ENCODE data around the gene TRMT1. TPM values are rescaled to one million over a fixed set of nuclear protein-coding genes. Genes with fewer than 3 reads are reported as not detected.

TRMT1 gene
- polyA plus RNA-seq, 1 experiment, result 30.8 TPM

GRCh38 chr19:13138916-13139198 is 22.3 kb upstream of the TRMT1 start:
- no peak for DNase-seq (ENCODE audit: low read depth)
- CTCF ChIA-PET, result interaction anchor here (1.4 kb wide), 1 partner anchor 45 kb away, joined by 3 read pairs; no protein-coding TSS in a partner anchor
- H3K36me3 ChIP-seq (ENCODE audit: control insufficient read depth, insufficient read depth, low read length), result peaks cover 38% of the 10 kb centered on the region
- no peaks in the 10 kb centered on the region for H3K27me3 ChIP-seq (ENCODE audit: control insufficient read depth, insufficient read depth, low read length)
- POLR2A ChIA-PET, result no interaction called here
- H3K4me3 ChIP-seq (ENCODE audit: low read depth, low read length), result no peak overlapping the region
- no peak for TF ChIP-seq CTCF (IDR thresholded peaks at IDR 0.05; ENCODE audit: insufficient read depth, low read depth, low read length)

GRCh38 chr19:13138171-13138915 is 21.8 kb upstream of the TRMT1 start:
- Histone ChIP-seq H3K4me3 (ENCODE audit: low read depth, low read length) (no peak overlapping the region), H3K36me3 (ENCODE audit: control insufficient read depth, insufficient read depth, low read length) (peaks cover 38% of the 10 kb centered on the region), H3K27me3 (ENCODE audit: control insufficient read depth, insufficient read depth, low read length) (no peaks in the 10 kb centered on the region)
- POLR2A ChIA-PET, result no interaction called here
- CTCF ChIA-PET, result no interaction called here
- TF ChIP-seq CTCF (IDR thresholded peaks at IDR 0.05; ENCODE audit: insufficient read depth, low read depth, low read length), result no peak
- no peak for DNase-seq (ENCODE audit: low read depth)

GRCh38 chr19:13137290-13137794 is 20.8 kb upstream of the TRMT1 start:
- no peak overlapping the region for H3K4me3 ChIP-seq (ENCODE audit: low read depth, low read length)
- TF ChIP-seq CTCF (IDR thresholded peaks at IDR 0.05; ENCODE audit: insufficient read depth, low read depth, low read length), result no peak
- ChIA-PET CTCF (no interaction called here), POLR2A (no interaction called here)
- DNase-seq (ENCODE audit: low read depth), result no peak
- H3K27me3 ChIP-seq (ENCODE audit: control insufficient read depth, insufficient read depth, low read length), result no peaks in the 10 kb centered on the region
- H3K36me3 ChIP-seq (ENCODE audit: control insufficient read depth, insufficient read depth, low read length), result peaks cover 38% of the 10 kb centered on the region

- ChIA-PET CTCF (interaction anchor here (1.2 to 1.6 kb wide), 4 partner anchors 16 to 170 kb away, joined by 3 to 5 read pairs (median 3); no protein-coding TSS in a partner anchor), POLR2A (no interaction called here)
- DNase-seq (ENCODE audit: low read depth), result no peak
- TF ChIP-seq CTCF (IDR thresholded peaks at IDR 0.05; ENCODE audit: insufficient read depth, low read depth, low read length), result no peak
- Histone ChIP-seq H3K4me3 (ENCODE audit: low read depth, low read length) (no peak overlapping the region), H3K27me3 (ENCODE audit: control insufficient read depth, insufficient read depth, low read length) (no peaks in the 10 kb centered on the region), H3K36me3 (ENCODE audit: control insufficient read depth, insufficient read depth, low read length) (peaks cover 38% of the 10 kb centered on the region)
These were observed 18.8 kb upstream of the TRMT1 start for GRCh38 chr19:13135068-13136062.

- ChIA-PET CTCF (interaction anchor here (0.9 to 1.6 kb wide), 4 partner anchors 9 to 169 kb away, joined by 3 to 5 read pairs (median 3); no protein-coding TSS in a partner anchor), POLR2A (no interaction called here)
- H3K36me3 ChIP-seq (ENCODE audit: control insufficient read depth, insufficient read depth, low read length), result peaks cover 38% of the 10 kb centered on the region
- DNase-seq (ENCODE audit: low read depth), result no peak
- H3K4me3 ChIP-seq (ENCODE audit: low read depth, low read length), result no peak overlapping the region
- no peaks in the 10 kb centered on the region for H3K27me3 ChIP-seq (ENCODE audit: control insufficient read depth, insufficient read depth, low read length)
- TF ChIP-seq CTCF (IDR thresholded peaks at IDR 0.05; ENCODE audit: insufficient read depth, low read depth, low read length), result no peak
These were observed 18.1 kb upstream of the TRMT1 start for GRCh38 chr19:13134626-13135025.

Measured in BJ (cell line).